Skin of body (tissue), 2 donors: ENCODE data around the gene SLC26A2. TPM values are rescaled to one million over a fixed set of nuclear protein-coding genes. Genes with fewer than 3 reads are reported as not detected.
A peak's percentile ranks its signal among the peaks of the same experiment; 100 is the strongest.

ENCODE experiments used
- DNase-seq: peaks from one replicate; lab custom pipeline; 2025; lab: John Stamatoyannopoulos, UW
- total RNA-seq: library from RNA; depleted of rRNA; stranded (reverse); fragments of >200 nt; gene quantifications from one replicate; pipeline ENCODE4 v1.2.3, GENCODE V29; 2014

The SLC26A2 gene
- 17.6 TPM for total RNA-seq

- DNase-seq = peak; percentile 96
Observed at GRCh38 chr5:149960272-149961185, at the start of gene SLC26A2. TSS of gene SLC26A2 (plus strand) at chr5:149960758. CDS start at chr5:149977653, 16,895 bp downstream.

GRCh38 chr5:149911031-149911430, 49.5 kb upstream of the SLC26A2 start:
- DNase-seq = no peak

GRCh38 chr5:149912226-149912871, 48.2 kb upstream of the SLC26A2 start:
- no peak for DNase-seq

GRCh38 chr5:149913436-149914419, 46.8 kb upstream of the SLC26A2 start:
- DNase-seq = no peak

DNA sequence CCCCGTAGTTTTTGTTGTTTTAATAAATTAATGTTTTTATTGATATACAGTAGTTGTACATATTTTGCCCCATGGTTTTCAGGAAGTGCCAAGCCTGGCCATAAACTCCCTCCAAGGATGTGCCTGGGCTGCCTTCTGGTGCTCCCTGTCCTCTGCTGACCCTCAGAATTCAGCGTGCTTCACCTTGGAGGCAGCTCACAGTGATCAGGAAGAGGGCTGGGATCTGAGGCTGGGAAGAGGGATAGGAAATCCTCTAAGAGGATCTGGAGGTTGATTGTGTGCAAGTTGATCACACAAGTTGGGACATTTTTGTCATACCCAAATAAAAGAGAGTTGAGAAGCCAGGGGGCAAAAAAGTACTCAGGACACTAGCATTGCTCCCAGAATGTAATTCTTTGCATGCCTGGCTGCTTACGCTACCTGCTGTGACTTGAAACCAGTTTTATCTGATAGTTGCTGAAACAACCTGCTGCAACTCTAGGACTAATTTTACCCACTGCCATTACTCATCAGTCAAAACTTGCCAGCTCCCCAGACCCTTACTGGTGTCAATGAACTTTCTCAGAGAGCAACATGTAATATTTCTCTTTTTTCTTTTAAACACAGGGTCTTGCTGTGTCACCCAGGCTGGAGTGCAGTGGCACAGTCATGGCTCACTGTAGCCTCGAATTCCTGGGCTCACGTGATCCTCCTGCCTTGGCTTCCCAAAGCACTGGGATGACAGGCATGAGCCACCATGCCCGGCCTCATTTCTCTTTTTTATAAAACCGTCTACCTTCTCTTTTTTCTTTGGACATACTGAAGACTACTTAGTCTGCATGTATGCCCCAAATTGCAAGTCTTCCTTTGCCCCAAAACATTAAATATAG, 44.9 kb upstream of the SLC26A2 start:
- no peak for DNase-seq

- DNase-seq = no peak
Observed at GRCh38 chr5:149916334-149917072, 44.1 kb upstream of the SLC26A2 start.

DNA sequence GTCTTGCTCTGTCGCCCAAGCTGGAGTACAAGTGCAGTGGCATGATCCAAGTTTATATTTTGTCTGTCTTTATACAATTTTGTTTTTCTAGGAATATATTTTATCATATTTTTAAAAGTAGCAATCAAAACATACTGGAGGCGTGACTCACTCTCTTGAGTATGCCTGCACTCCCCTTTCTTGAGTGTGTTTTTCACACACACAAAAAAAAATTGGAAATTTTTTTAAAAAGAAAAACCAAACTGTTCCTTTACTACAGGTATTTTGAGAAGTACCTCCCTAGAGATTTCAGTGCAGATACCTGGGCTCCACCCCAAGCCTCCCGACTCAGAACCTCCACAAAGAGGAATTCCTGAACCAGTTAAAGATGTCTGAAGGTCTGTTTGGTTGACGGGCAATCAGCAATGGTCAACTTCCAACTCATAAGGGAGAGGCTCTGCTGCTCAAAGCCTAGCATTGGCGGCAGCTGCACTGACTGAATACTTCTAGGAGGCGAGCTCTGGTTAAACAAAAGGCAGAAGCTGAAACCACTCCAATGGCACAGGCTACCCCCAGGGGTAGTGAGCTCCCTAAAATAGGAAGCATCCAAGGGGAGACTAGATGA, 43.4 kb upstream of the SLC26A2 start:
- no peak for DNase-seq

- no peak for DNase-seq
Observed at GRCh38 chr5:149921597-149921996, 39.0 kb upstream of the SLC26A2 start.

DNA sequence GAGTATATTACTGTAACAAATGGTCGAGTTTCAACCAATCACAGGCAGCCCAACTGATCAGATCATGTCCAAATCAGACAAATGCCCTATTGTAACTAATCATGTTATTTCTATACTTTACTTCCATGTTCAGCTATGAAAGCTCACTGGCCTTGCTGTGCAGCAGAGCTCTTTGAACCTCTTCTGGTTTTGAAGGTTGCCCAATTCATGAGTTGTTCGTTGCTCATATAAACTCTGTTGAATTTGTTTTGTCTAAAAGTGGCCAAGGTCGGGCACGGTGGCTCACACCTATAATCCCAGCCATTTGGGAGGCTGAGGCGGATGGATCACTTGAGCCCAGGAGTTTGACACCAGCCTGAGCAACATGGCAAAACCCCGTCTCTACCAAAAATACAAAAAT, 37.6 kb upstream of the SLC26A2 start:
- no peak for DNase-seq

GRCh38 chr5:149924486-149924885, 36.1 kb upstream of the SLC26A2 start:
- no peak for DNase-seq

GRCh38 chr5:149930043-149930748, 30.4 kb upstream of the SLC26A2 start:
- DNase-seq = no peak

GRCh38 chr5:149930749-149931574, 29.6 kb upstream of the SLC26A2 start:
- DNase-seq = no peak

DNA sequence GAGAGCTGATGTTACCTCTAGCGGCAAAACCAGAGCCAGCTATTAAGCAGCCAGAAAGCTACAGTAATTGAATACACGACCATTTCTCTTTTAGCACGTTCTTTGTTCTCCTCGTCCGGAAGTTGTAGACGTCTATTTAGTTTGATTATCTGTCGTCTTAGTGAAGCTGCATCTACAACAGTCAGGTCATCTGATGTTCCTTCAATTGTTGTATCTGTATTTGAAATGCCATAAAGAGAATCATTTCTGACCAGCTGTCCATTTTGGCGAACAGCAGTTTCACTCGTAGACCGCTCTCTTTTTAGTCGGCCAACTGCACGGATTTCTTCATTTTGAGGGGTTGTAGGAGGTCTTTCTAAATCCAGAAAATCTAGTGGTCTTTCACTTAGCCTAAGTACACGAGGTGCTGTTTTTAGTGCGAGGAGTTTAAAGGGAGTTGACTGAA, 28.5 kb upstream of the SLC26A2 start:
- no peak for DNase-seq

DNA sequence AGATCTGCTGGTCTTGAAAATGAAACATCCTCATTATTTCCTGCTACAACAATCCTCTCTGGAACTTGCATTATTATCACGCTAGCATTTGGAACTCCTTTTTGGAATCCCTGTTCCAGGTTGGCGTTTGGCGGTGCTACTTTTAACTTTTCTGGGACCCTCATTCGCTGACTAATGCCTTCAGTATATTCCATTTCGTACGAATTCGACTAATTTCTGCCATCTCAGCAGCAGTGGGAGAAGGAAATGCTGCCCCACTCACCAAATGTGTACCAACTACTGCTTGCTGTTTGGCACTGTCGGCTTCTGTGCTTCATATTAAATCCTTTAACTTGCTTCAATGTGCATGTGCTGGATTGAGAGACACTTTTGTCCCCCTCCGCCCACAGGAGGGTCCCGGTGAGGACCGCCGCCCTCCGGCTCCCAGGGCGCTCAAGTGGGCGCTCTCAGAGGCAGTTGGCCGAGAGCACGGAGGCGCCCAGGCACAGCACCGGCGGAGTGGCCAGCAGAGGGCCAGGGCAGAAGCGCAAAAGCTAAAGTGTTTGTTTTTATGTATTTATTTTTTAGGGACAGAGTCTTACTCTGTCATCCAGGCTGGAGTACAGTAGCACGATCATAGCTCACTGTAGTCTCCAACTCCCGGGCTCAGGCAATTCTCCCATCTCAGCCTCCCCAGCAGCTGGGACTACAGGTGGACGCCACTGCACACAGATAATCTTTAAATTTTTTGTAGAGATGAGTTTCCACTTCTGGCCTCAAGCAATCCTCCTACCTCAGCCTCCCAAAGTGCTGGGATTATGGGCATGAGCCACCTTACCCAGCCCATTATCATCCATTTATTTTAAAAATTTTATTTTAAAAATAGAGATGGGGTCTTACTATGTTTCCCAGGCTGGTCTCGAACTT, 27.9 kb upstream of the SLC26A2 start:
- DNase-seq = no peak

DNA sequence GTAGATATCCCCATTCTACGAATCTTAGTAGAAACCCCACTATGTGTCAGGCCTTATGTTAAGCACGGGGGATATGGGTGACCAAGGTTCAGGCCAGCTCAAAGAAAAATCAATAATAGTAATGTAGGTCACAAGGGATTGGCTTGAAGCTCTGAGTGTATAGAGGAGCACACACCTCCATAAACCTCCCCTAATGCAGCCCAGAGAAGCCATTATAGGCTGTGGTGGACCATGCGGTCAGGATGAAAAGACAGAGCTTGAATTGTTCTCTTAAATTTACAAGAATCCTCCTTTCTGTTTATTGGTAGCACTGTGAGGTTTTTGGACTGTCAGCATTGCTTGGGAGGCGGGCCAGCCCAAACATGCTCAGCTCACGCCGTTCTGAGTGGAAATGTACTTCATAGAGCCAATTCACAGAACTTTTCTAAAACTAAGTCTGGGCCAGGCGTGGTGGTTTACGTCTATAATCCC, 25.1 kb upstream of the SLC26A2 start:
- DNase-seq = no peak

DNA sequence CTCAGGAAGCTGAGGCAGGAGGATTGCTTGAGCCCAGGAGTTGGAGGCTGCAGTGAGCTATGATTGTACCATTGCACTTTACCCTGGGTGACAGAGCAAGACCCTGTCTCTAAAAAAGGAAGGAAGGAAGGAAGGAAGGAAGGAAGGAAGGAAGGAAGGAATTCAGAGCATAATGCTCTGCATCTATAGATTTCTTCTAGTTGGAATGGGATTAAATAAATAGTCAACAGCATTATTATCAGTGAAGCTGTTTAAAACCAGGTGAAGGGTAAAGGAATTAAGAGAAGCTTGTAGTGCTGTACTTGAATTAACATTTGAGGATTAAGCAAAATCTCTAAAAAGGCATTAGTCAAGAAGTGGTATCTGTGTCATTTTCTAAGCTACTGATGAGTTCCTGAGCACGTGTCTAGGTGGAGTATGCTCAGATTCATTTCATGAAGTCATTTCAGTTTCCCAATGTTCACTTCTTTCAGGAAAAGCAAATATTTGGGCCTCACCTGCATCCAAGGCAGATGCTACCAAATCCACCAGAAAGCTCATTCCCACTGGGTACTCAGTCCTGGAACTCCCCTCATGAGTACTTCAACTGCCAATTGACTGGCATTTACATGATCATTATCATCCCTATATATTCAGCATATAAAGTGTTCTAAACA, 24.4 kb upstream of the SLC26A2 start:
- DNase-seq = no peak
